GM18909 (cell line): ENCODE measurements around the gene MYO7A.
A peak's percentile ranks its signal among the peaks of the same experiment; 100 is the strongest.

Source experiments
- ATAC-seq: cut with Tn5 transposase; IDR thresholded peaks from one replicate; pipeline ENCODE4 v1.9.1; 2021; ENCODE audit warnings: mild to moderate bottlenecking; ENCODE audit not compliant: unreplicated experiment, poor library complexity

Gene MYO7A

GRCh38 chr11:77127920-77128691, at the start of gene MYO7A:
Gene MYO7A (plus strand): TSS chr11:77128246. CDS start chr11:77130635, 2,389 bp downstream.
- ATAC-seq: no peak

DNA sequence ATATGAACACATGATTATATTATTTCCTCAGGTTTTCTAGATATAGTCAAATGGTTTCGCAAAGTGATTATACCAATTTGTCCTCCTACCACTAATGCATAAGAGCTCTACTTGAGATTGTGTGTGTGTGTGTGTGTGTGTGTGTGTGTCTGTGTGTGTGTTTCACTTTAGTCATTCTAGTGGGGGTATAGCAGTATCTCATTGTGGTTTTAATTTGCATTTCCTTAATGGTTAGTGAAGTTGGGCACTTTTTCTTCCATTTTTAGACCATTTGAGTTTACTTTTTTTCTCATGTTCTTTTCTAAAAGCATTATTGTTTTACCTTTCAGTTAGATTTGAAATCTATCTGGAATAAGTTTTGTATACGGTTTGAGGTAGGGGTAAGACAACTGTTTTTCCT, 48.4 kb upstream of the MYO7A start:
- no peak for ATAC-seq

GRCh38 chr11:77080643-77081210, 47.3 kb upstream of the MYO7A start:
- no peak for ATAC-seq

- ATAC-seq: no peak
These were observed 46.6 kb upstream of the MYO7A start for GRCh38 chr11:77081381-77081851.

GRCh38 chr11:77081976-77082836, 45.8 kb upstream of the MYO7A start:
- no peak for ATAC-seq

GRCh38 chr11:77082838-77083565, 45.0 kb upstream of the MYO7A start:
- ATAC-seq: no peak

DNA sequence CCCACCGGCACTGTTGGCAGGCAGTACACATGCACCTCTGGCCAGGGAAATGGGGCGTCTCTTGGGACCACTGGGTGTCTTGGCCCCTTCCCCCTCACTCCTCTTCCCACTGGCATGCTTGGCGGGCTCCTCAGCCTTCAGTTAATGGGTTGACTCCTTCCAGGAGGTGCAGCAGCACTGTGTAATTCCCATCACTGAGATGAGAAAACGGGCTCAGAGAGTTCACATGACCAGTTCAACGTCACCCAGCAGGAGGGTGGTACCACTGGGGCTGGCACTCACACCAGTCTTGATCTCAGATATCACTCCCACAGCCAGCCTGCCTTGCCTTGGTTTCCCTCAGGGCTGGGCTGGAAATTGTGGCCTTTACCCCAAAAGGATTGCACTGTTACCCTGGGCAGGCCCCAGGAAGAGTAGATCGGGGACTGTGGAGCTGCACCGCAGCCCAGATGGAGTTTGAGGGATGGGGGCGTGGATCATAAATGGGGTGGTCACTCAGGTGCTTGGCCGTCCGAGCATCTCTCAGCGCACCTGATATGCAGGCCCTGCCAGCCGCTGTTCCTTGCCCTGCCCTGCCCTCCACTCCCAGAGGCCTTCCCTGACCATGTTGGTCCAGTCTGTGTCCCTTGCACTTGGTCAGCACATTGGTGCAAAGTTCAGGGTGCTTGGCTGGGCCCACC, 44.3 kb upstream of the MYO7A start:
- ATAC-seq: no peak

DNA sequence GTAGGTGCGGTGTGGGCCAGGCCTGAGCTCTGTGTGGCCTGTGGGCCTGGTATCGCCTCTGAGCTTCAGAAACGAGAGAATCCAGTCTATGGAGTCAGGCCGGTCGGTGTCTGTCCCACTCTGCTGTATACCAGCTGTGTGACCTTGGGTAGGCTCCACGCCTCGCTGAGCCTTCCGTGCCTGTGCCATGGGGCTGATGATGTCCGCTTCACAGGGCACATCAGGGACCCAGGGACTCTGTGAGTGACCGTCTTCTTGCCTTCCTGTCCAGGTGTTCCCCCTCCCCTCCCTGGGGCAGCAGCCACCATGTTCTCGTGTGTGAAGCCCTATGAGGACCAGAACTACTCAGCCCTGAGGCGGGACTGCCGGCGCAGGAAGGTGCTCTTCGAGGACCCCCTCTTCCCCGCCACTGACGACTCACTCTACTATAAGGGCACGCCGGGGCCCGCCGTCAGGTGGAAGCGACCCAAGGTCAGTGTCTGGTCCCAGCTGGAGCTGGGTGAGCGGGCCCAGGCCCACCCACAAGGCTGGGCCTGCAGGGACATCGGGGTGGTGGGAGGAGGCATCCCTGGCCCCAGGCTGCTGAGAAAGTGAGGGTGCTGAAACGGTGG, 43.4 kb upstream of the MYO7A start:
- ATAC-seq: no peak

DNA sequence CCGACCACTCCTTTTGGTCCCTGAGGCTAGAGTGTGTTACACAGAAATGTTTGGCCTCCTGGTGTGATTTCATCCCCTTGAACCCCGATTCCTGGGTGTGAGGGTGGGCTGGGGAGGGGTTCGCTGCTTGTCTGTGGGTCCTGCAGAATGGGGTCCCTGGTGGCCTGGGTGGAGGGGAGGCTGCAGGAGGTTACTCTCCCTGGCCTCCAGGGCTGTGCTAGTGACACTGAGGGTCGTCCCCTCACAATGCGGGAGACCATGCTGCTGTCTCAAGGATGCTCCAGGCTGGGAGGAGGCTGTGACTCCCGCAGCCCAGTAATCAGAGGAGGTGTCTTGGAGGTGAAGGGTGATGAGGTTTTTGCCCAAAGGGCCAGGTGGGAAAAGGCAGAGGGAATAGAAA, 42.4 kb upstream of the MYO7A start:
- ATAC-seq: no peak

DNA sequence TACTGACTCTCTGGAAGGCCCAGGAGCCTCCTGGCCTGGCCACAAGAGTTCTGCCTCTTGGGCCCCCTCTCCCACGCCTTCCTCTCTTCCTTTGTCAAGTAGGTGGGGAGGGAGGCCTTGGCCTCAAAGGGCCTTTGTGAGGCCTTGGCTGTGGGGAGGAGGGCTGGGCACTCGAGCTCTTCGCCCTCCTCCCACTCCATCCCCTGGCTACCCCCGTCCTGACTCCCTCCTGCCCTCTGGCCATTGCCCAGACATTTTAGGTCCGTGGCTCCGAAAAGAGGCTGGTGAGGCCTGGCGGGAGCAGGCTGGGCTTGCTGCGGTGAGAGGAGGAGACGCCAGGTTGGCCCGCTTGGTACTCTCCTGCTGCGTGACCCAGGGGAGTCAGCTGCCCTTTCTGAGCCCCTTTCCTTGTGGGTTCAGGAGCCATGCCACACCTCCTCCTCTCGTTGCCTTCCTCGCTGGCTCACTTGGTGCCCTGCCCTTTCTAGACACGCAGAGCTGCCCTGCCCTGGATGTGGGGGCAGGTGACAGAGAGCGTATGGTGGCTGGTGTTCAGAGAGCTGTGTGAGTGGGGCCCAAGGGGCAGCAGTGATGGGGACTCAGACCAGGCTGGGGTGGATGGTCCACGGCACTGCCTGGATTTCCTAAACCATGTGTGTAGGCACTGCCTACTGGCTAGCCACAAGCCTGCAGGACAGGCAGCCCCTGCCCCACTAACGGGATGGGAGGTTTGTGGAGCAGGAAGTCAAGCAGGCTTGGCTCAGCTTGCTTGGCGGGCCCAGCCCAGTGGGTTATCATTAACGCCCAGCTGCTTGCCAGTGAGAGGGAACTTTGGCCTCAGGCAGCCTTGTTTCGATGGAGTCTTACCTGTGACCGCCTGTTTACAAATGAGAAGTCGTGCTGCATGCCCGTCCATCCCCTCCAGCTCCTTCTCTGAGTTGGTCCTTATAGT, 41.2 kb upstream of the MYO7A start:
- no peak for ATAC-seq

DNA sequence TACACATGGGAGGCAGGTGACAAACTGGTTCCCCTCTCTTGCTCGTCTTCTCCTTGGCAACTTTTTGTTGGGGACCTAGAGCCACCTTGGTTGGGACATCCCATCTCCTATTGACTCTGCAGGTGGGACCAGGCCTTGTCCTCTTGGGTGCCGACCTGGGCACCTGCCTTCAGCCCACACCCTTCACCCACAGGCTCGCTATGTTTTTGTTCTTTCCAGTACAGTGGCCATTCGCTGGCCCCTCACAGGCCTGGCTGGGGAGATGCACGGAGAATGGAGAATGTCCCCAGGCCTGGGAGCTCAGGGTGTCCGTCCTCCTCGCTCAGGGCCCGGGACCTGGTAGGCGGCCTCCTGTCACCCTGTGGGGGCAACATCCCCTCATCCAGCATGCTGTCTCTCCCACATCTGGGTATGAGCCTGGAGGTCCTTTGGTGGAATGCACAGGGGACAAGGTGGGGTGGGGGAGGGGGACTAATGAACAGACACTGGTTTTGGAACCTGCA, 40.3 kb upstream of the MYO7A start:
- ATAC-seq: no peak

DNA sequence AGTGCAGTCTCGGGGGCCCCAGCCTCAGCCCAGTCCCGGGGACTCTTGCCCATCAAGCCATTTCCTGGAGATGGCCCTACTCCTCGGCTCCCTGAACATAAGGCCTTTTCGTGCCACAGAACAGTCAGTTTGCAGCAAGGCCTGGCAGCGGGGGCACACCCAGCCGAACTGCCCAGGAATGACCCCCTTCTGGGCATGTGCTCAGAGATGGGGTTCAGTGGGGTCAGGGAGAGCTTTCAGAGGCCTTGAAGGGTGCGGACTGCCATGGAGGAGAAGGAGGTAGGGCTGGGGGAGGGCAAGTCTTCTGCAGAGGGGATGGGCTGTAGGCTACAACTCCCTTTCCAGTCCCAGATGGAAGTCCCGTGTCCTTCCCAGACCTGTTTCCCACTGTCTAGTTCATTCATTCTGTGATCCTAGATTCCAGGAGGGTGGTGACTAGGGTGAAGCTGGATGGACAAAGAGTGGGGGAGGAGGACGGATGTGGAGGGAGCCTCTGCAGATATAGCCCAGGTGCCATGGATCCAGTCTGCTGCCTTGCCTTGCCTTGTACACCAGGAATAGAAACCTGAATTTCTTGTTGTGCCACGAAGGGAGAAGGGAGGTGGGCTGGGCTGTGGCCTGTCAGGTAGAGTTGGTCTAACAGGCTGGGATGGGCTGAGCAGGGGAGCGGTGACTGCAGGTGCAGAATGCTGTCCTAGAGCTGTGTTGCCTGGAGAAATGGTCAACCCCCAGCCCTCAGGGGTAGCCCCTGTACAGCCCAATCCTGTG, 39.6 kb upstream of the MYO7A start:
- ATAC-seq: no peak

DNA sequence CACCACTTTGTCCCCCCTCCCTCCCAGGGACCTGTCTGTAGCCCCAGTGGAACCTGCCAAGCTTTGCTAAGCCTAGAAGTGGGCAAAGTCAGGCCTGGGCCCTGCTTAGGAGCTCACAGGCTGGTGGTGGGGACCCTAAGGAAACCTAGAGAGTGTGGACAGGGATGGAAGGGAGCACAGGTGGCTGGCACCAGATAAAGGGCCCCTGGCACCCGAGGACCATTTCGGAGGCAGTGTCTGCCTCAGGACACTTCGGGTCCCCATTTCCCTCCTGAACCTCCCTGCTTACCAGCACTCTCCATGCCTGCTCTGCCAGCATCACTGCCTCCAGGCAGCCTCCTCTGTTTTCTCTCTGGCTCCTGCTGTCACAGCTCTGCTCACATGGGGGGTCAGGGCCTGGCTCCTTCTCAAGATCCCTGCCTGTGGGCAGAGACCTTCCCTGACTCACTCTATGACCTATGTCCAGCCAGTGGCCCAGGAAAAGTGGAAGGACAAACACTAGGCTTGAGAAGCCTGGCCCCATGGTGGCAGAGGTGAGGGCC, 39.0 kb upstream of the MYO7A start:
- ATAC-seq: no peak

- ATAC-seq: no peak
These were observed 38.0 kb upstream of the MYO7A start for GRCh38 chr11:77090046-77090372.

DNA sequence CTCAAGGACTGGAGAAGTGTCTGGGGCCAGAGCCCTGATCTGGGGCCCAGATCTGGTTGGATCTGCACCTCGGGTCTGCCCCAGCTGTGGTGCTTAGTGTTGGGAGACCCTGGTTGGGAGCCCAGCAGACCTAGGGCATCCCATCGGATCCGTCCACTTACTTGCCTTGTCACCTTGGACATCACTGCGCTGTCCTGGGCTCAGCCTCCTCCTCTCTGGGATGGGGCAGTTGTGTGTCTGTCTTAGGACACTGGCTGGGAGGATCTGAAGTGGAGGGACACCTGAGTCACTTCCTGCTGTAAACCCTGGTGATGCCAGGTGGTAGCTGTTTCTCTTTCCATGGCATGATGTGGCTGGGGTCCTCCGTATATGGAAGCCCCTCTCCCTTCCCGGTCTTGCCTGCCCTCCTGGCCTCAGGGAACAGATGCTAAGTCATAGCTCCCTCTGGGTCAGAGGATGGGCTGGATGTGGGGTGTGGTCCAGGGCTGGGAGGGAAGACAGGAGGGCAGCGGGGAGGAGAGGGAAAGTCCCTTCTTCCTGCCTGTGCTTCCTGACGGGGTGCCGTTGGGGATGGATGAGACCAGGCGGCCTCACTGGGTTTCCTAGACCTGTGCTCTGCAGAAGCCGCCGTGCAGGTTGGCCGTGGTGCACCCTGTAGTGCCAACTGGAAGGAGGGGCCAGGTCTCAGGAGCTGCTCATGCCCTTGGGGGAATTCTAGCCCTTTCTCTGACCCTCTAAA, 37.5 kb upstream of the MYO7A start:
- no peak for ATAC-seq

DNA sequence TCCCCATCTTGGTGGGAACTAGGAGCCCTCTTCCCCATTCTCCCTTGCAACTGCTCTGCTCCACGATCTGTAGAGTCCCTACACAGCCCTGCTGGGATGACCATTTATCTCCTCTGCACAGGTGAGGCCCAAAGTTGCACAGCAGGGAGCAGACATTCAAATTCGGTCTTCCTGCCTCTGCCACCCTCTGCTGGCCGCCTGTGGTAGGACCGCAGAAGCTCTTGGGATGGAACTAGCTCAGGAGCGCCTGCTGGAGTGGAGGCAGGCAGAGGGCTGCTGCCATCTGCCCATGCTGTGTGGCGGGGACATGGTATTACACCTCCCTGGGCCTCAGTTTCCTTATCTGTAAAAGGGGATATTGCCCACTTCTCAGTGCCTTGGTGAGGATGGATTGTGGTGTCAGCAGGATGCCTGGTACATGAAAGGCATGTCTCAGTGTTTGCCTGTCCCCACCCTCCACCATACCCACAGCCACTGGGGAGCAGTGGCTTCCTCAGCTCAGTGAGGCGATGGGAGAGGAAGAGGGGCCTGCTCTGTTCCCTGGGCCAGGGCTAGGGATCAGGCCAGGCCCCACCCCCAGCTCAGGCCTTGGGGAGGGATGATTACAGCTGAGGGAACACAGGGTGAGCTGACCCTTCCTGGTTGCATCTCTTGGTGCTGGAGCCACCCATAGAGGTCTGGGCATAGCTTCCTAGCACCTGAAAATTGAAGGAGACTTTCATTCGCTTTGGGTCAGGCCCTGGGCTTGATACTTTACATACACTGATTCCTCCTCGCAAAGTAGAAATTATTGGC, 36.7 kb upstream of the MYO7A start:
- ATAC-seq: peak; percentile 81
